Stimulated activated naive CD4-positive, alpha-beta T cell (primary cell): ENCODE results near the gene ZG16B.
A peak's percentile ranks its signal among the peaks of the same experiment; 100 is the strongest.

Source experiments
- DNase-seq, 6 experiments: peaks; one replicate each; lab custom pipeline; 2025; lab: John Stamatoyannopoulos, UW

ZG16B gene

GRCh38 chr16:2845116-2845515 is 15.0 kb downstream of the ZG16B start:
- no peak for DNase-seq

DNA sequence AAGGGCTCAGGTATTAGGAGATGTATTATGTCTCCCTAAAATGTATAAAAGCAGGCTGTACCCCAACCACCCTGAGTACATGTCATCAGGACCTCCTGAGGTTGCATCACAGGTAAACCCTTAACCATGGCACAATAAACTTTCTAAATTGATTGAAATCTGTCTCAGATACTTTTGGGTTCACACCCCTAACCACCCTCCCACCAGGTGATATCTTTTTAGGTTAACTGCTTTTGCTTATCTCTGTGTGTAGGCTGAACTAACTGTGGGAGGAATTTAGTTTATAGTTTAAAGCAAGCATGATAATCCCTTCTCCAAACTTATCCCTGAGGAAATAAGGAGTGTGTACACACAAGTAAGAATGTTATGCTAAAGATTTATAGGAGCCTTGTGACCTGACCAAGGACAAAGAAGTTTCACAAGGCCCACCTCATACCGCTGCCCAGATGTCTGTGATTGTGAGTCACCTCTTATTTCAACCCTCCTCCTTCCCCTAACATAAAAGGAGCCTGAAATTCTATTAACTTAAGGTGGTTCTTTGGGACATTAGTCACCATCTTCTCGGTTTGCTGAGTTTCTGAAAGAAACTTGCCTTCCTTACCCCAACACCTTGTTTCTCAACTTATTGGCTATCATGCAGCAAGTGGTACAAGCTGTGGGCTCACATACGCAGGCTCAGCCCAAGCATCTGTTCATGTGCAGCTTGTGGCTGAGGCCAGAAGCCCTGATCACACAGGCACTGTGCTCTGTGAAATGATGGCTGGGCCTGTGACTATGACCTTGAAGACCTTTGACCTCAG is 16.6 kb downstream of the ZG16B start:
- no peak for DNase-seq

- DNase-seq: no peak
These were observed 19.0 kb downstream of the ZG16B start for GRCh38 chr16:2848933-2849725.

DNA sequence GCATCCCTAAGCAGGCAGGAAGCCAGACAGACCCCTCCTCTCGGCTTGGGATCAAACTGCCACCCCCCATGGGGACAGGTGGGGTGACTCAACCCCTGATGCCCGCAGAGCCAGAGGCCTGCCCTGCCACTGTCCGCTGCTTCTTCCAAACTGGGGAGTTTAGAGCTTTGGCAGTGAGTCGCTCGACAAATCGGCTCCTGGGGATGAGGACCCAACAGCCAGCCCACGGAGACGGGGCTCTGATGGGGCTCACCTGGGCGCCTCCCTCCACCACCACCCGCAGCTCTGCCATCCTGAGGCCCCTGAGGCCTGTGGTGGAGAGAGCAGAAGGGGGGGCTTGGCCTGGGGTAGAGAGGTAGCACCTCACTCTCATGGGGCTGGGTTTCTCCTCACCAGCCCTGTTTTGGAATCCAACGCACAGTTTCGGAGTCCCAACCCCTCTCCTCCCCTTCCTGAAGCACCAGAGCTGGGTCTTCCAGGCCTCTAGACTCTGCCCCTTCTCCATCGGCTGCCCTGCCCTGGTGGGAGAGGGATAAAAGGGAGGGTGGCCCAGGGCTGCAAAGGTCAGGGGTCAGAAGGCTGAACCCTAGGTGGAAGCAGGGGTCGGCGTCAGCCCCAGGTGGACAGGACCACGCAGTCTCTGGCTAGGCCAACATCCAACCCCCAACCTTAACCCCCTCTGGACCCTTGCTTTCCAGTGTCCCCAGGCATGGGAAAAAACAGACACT is 22.1 kb downstream of the ZG16B start:
- no peak for DNase-seq

DNA sequence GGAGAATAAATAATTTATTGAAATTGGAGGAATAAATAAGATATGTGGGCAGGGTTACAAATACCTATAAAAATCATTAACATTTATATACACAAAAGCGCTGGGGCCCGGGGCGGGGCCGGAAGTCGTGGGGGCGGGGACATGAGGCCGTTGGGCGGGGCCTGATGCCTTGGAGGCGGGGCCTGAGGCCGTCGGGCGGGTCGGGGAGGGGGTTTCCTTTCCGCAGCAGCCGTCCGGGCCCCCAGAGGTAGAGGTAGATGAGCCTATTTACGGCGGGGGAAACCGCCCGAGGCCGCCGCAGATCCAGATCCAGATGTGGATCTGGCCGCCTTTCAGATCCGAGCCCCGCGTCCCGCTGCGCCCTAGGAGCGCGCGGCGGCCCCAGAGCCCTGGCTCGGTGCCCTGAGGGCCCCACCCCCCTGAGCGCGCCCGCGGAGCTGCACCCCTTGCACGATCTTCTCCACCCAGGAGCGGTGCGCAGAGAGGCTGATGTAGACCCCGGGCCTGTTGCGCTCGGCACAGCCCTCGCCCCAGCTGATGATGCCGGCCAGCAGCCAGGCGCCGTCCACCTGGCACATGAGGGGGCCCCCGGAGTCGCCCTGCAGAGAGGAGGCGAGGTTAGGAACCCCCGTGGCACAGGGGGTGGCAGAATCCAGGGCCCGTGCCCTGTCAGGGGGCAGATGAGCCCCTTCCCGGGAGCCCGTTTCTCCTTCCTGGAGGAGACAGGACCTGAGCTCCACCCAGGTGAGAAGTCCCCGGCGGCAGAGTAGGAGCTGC is 22.8 kb downstream of the ZG16B start:
- peak in 1 of 6 experiments; percentile 17 for DNase-seq

DNA sequence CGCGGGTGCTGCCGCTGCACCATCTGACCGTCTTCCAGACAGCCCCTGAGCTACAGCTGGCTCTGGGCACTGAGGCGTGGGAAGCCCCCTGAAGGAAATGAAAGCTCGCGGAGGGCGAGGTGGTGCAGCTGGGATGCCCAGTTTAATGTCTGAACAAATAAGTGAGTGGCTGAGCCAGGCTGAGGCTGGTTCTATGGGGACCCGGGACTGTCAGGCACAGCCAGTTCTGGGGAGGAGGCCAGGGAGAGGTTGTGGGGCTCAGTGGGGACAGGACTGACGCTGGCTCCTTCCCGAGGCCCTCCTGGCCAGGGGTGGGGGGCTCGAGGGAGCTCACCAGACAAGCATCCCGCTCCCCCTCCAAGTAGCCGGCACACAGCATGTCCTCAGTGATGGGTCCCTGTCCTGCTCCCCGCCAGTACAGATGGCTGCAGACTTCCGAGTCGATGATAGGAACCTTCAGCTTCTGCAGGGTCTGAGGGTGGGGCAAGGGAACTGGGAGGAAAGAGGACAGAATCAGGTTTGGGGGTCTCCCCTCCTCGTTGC is 23.5 kb downstream of the ZG16B start:
- no peak for DNase-seq

- no peak for DNase-seq
These were observed 24.7 kb downstream of the ZG16B start for GRCh38 chr16:2854700-2855309.

GRCh38 chr16:2855536-2855935 is 25.4 kb downstream of the ZG16B start:
- no peak for DNase-seq

DNA sequence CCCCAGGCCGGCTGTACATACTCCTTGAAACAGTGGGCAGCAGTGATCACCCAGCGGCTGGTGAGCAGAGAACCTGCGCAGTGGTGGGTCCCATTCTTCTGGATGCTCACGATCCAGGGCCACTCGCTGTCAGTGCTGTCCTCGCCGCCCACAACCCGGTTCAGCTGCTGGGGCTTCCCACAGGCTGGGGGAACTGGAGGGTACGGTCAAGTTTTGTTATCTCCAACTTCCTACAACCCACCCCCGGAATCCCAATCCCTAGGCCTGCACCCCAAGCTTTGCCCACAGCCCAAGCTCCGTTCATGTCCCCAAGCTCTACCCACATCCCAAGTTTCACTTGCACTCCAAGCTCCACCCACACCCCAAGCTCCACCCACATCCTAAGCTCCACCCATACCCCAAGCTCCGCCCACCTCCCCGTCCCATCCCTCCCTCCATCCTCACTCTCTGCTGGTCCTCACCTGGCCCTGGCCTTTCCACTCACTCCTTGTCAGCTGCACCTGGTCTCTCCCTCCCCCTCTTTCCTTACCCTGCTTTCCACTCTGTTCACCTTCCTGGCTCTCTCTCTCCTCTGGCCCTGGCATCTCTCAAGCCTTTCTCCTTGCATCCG is 26.1 kb downstream of the ZG16B start:
- DNase-seq: peak in 3 of 6 experiments; percentile 10 to 16 (median 16)

- no peak for DNase-seq
These were observed 26.8 kb downstream of the ZG16B start for GRCh38 chr16:2856686-2857450.

GRCh38 chr16:2857451-2858244 is 27.5 kb downstream of the ZG16B start, which contains the start of gene PRSS22:
TSS of gene PRSS22 (minus strand) at chr16:2858170. CDS start at chr16:2858104, 66 bp downstream.
- DNase-seq: peak in 2 of 6 experiments; percentile 20 to 46

GRCh38 chr16:2858245-2859025 is 28.3 kb downstream of the ZG16B start:
- no peak for DNase-seq

DNA sequence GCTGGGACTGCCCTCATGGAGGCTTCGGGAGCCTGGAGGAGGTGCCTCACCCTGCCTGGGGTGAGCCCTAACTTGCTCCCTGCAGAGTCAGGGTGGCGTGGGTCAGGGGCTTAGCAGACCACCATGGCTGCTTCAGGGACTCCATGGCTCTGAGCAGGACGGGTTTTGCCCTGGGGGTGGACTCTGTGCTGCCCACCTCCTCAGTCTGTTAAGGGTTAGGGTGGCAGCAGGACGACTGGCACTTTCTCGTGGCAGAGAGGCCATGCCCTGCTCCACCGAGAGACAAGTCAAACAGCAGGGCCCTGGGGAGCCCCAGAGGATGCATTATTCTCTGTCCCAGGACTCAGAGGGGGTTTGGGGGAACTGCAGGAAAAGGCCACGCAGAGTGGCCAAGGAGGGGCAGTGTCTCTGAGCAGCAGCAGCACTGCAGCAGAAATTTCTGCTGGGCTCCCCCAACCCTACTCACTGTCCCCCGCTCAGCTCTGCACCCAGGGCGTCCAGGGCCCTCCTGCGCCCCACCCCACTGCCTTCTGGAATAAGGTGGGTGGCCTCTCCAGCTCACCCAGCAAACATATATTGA is 29.7 kb downstream of the ZG16B start:
- DNase-seq: no peak

GRCh38 chr16:2860826-2861567 is 30.9 kb downstream of the ZG16B start:
- DNase-seq: no peak

GRCh38 chr16:2865651-2866050 is 35.5 kb downstream of the ZG16B start:
- no peak for DNase-seq

DNA sequence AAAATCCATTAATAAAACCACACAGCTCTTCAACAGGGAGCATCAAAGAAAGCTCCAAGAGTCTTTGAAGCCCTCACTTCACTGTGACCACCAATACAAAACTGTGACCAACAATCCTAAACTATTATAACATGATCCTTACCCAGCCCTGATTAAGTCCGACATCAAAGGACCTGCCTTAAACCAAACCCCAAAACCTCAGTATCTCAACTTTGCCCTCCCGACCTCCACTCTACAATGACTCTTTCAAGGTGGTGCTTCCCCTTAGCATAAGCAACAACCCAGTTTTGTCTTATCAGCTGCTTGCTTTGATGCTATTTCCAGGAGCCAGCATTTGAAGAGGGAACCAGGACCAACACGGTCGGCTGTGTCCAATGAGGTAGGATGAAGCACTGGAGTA is 36.3 kb downstream of the ZG16B start:
- no peak for DNase-seq

GRCh38 chr16:2867661-2867986 is 37.5 kb downstream of the ZG16B start:
- DNase-seq: no peak
